Aorta (tissue), 5 donors: ENCODE data around the gene NUBPL. TPM values are rescaled to one million over a fixed set of nuclear protein-coding genes. Genes with fewer than 3 reads are reported as not detected.

ENCODE experiments used
- ATAC-seq: fragments of 200-7000 bp; cut with Tn5 transposase; one replicate; pipeline ENCODE4 v1.9.1; 2022; ENCODE audit warnings: moderate library complexity; ENCODE audit not compliant: low FRiP score
- DNase-seq, 2 donors: peaks; one replicate each; pipeline ENCODE4 v3.0.0-alpha.2; 2020
- H3K27ac ChIP-seq, 2 donors: one replicate each; pipeline ENCODE4 v1.5.1; 2013; ENCODE audit warnings: low read length in 2 of 2, mild to moderate bottlenecking in 2 of 2, moderate library complexity in 2 of 2, control low read depth in 1 of 2, inconsistent platforms in 1 of 2, low read depth in 1 of 2
- H3K27me3 ChIP-seq, 2 donors: one replicate each; pipeline ENCODE4 v1.6.1; 2013; ENCODE audit warnings: control low read depth in 1 of 2, low read length in 1 of 2, mild to moderate bottlenecking in 1 of 2, moderate library complexity in 1 of 2; ENCODE audit not compliant: insufficient read depth in 2 of 2, control insufficient read depth in 1 of 2
- H3K36me3 ChIP-seq, 2 donors: one replicate each; pipeline ENCODE4 v1.6.1; 2013; ENCODE audit warnings: control low read depth in 1 of 2, low read length in 1 of 2, mild to moderate bottlenecking in 1 of 2; ENCODE audit not compliant: insufficient read depth in 2 of 2, control insufficient read depth in 1 of 2
- H3K4me1 ChIP-seq, 2 donors: one replicate each; pipeline ENCODE4 v1.6.1; 2013; ENCODE audit warnings: low read length in 2 of 2, control low read depth in 1 of 2, mild to moderate bottlenecking in 1 of 2, moderate library complexity in 1 of 2; ENCODE audit not compliant: insufficient read depth in 2 of 2, control insufficient read depth in 1 of 2
- H3K4me3 ChIP-seq, 2 donors: one replicate each; pipeline ENCODE4 v1.5.1; 2013; ENCODE audit warnings: low read length in 2 of 2, control low read depth in 1 of 2, mild to moderate bottlenecking in 1 of 2
- H3K9me3 ChIP-seq: one replicate; pipeline ENCODE4 v1.6.1; 2013; ENCODE audit warnings: mild to moderate bottlenecking, low read length; ENCODE audit not compliant: control insufficient read depth
- WGBS, 2 donors: extraction: QIAGEN DNeasy Blood & Tissue Kit; methylation state at CpG; one replicate each; pipeline ENCODE4 v1.1.7; 2013; 5-methylcytosine and 5-hydroxymethylcytosine counted together
- intact Hi-C, 2 donors: fragments of 100-400 bp; cut with DNase I; formaldehyde crosslinking; loops; one replicate each; pipeline versions ENCODE4 v1.14.2 to v1.15.0; 2022
- long read RNA-seq, 2 donors: library from polyadenylated mRNA; unstranded; transcript quantifications; one replicate each; pipeline ENCODE4 v2.0.0, GENCODE V29; 2020 to 2021
- polyA plus RNA-seq, 2 donors: library from polyadenylated mRNA; stranded (reverse); fragments of 200-250 nt; gene quantifications; one replicate each; pipeline ENCODE4 v1.2.3, GENCODE V29; 2013
- total RNA-seq, 2 donors: library from RNA; stranded (reverse); fragmentation: NEBNext Ultra II Directional; extraction: Animal tissue kit (Norgen Biotek cat#: 25700); gene quantifications; one replicate each; pipeline ENCODE4 v1.2.1, GENCODE V29; 2021
- donor health status: healthy with polysubstance abuse.
- donor health status: Bipolar disorder and iron deficiency.
- donor health status: DM: no; HTN: no; CAD: no.
- donor health status: DM: no; HTN: no; CAD: no.
- donor health status: DM: yes; HTN: yes; CAD: no.

NUBPL gene, protein sequence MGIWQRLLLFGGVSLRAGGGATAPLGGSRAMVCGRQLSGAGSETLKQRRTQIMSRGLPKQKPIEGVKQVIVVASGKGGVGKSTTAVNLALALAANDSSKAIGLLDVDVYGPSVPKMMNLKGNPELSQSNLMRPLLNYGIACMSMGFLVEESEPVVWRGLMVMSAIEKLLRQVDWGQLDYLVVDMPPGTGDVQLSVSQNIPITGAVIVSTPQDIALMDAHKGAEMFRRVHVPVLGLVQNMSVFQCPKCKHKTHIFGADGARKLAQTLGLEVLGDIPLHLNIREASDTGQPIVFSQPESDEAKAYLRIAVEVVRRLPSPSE
- 10 to 100 TPM; 10.7 to 15.9 TPM for total RNA-seq
- 1 to 10 TPM; 6.6 to 8.4 TPM for polyA plus RNA-seq
- long read RNA-seq, donor 1, transcript NUBPL-201 (11 exons, 3,049 nt) = major isoform, 19 of 48 reads
- long read RNA-seq, donor 1, partial matches to known transcripts = 1 of 48 reads
- long read RNA-seq, donor 1, other reads (novel, unspliced or antisense) = 28 of 48 reads
- long read RNA-seq, donor 2, partial matches to known transcripts = 1 of 8 reads
- long read RNA-seq, donor 2, other reads (novel, unspliced or antisense) = 4 of 8 reads

- intact Hi-C loops = no loop called here
- 0% methylated on average over 34 of the region's 34 CpGs for WGBS, 2 donors
- DNase-seq (peak; percentile 98 to 99), ATAC-seq (peak; percentile 98)
- Histone ChIP-seq H3K36me3 (no peaks in the 10 kb centered on the region), H3K27ac (peak within 1 kb of the TSS in 1 of 2 donors; percentile 46), H3K4me3 (peak within 1 kb of the TSS; percentile 55 to 83), H3K4me1 (no peaks in the 10 kb centered on the region), H3K9me3 (no peaks in the 10 kb centered on the region), H3K27me3 (no peaks in the 10 kb centered on the region)
Measured at GRCh38 chr14:31561155-31561846, at the start of gene NUBPL. Gene NUBPL (plus strand): TSS chr14:31561404. CDS start chr14:31561440, 36 bp downstream.

DNA sequence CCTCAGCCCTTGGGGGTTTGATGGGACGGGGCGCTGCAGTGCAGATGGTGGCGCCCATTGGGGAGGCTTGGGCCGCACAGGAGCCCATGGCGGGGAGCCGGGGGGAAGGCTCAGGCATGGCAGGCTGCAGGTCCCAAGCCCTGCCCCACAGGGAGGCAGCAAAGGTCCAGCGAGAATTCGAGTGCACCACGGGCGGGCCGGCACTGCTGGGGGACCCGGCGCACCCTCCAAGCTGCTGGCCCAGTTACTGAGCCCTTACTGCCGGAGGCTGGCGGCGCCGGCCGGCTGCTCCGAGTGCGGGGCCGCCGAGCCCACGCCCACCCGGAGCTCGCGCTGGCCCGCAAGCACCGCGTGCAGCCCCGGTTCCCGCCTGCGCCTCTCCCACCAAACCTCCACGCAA, 34.1 kb upstream of the NUBPL start:
- Histone ChIP-seq H3K36me3 (no peaks in the 10 kb centered on the region), H3K27ac (no peak overlapping the region), H3K4me1 (no peaks in the 10 kb centered on the region), H3K4me3 (no peak overlapping the region), H3K27me3 (no peaks in the 10 kb centered on the region), H3K9me3 (no peaks in the 10 kb centered on the region)
- intact Hi-C loops = no loop called here
- DNase-seq (no peak), ATAC-seq (no peak)
- WGBS, 2 donors = 96% methylated on average over 27 to 33 of the region's 33 CpGs

GRCh38 chr14:31527546-31527945, 33.7 kb upstream of the NUBPL start:
- H3K27ac ChIP-seq = no peak overlapping the region
- no peak overlapping the region for H3K4me3 ChIP-seq
- DNase-seq (no peak), ATAC-seq (no peak)
- WGBS, 2 donors = 90 to 92% methylated on average over 7 to 8 of the region's 8 CpGs
- no peaks in the 10 kb centered on the region for H3K27me3 ChIP-seq
- intact Hi-C loops = no loop called here
- no peaks in the 10 kb centered on the region for H3K36me3 ChIP-seq
- no peaks in the 10 kb centered on the region for H3K4me1 ChIP-seq
- no peaks in the 10 kb centered on the region for H3K9me3 ChIP-seq

DNA sequence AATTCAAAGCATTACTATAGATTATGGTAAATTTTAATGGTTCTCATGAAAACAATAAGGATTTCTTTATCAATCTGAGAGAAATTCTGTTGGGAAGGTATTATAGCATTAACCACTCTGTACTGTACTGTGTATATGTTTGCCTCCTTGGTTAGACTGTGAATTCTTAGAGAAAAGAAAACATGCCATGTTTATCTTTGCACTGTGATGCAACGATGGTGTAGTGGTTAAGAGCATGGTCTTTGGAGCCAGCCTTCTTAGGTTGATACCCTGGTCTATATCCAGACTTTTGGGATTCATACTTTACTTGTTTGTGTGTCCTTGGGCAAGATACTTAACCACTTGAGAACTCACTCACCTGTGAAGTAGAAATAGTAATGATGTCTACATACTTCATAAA, 32.2 kb upstream of the NUBPL start:
- H3K36me3 ChIP-seq = no peaks in the 10 kb centered on the region
- ATAC-seq = no peak
- H3K4me3 ChIP-seq = no peak overlapping the region
- intact Hi-C loops = no loop called here
- no peak for DNase-seq
- WGBS, 2 donors = 14 to 15% methylated on average over 1 of the region's 1 CpG
- no peaks in the 10 kb centered on the region for H3K9me3 ChIP-seq
- no peak overlapping the region for H3K27ac ChIP-seq
- no peaks in the 10 kb centered on the region for H3K27me3 ChIP-seq
- no peaks in the 10 kb centered on the region for H3K4me1 ChIP-seq

- H3K27ac ChIP-seq = no peak overlapping the region
- WGBS, 2 donors = 41 to 43% methylated on average over 7 of the region's 7 CpGs
- H3K4me1 ChIP-seq = no peaks in the 10 kb centered on the region
- H3K9me3 ChIP-seq = no peaks in the 10 kb centered on the region
- intact Hi-C loops = no loop called here
- H3K4me3 ChIP-seq = no peak overlapping the region
- no peaks in the 10 kb centered on the region for H3K36me3 ChIP-seq
- DNase-seq (no peak), ATAC-seq (no peak)
- no peaks in the 10 kb centered on the region for H3K27me3 ChIP-seq
Measured at GRCh38 chr14:31530136-31530535, 31.1 kb upstream of the NUBPL start.

GRCh38 chr14:31536201-31536960, 24.8 kb upstream of the NUBPL start:
- no peak for ATAC-seq

GRCh38 chr14:31541702-31542101, 19.5 kb upstream of the NUBPL start:
- no peaks in the 10 kb centered on the region for H3K9me3 ChIP-seq
- H3K27ac ChIP-seq = no peak overlapping the region
- H3K4me3 ChIP-seq = no peak overlapping the region
- no peaks in the 10 kb centered on the region for H3K27me3 ChIP-seq
- DNase-seq = no peak
- no peak for ATAC-seq
- WGBS, 2 donors = 59 to 65% methylated on average over 1 of the region's 1 CpG
- no peaks in the 10 kb centered on the region for H3K4me1 ChIP-seq
- no peaks in the 10 kb centered on the region for H3K36me3 ChIP-seq
- intact Hi-C loops = no loop called here

More at GRCh38 chr14:31536201-31536960, 24.8 kb upstream of the NUBPL start:
- Histone ChIP-seq H3K4me1 (no peaks in the 10 kb centered on the region), H3K4me3 (no peak overlapping the region), H3K27ac (no peak overlapping the region), H3K27me3 (no peaks in the 10 kb centered on the region), H3K36me3 (no peaks in the 10 kb centered on the region), H3K9me3 (no peaks in the 10 kb centered on the region)
- intact Hi-C loops = no loop called here
- WGBS, 2 donors = 69 to 77% methylated on average over 5 of the region's 5 CpGs
- DNase-seq = no peak

- no peak for DNase-seq
- Histone ChIP-seq H3K36me3 (no peaks in the 10 kb centered on the region), H3K9me3 (no peaks in the 10 kb centered on the region), H3K27ac (no peak overlapping the region), H3K4me1 (no peaks in the 10 kb centered on the region), H3K4me3 (no peak overlapping the region), H3K27me3 (no peaks in the 10 kb centered on the region)
- no peak for ATAC-seq
- intact Hi-C loops = no loop called here
- 54 to 61% methylated on average over 5 of the region's 5 CpGs for WGBS, 2 donors
Measured at GRCh38 chr14:31543969-31544799, 17.0 kb upstream of the NUBPL start.
